ENCODE measurements around the gene PLAGL1.

The PLAGL1 gene

DNA sequence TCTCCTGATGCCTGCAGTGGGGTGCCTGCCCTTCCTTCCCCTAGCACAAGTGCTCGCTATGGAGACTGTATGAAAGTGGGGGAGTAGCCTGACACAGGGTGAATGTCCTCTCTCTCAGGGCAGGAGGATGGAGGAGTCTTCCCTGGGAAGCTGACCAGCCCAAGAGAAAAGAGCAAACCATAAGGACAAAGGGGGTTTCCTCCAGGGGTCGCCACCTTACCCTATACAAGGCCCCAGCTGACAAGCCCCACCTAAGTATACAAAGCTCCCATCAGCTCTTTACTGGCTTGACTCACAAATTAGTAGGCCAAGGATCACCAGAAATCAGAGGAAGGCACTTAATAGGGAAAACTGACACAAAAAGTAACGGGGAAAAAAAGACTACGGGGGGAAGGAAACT is 54.1 kb downstream of the PLAGL1 start:
- Histone ChIP-seq H3K4me2 (ENCODE audit: low read length) (no peak overlapping the region), H3K4me3 (ENCODE audit: low read depth, low read length, poor library complexity, severe bottlenecking) (no peak overlapping the region), H3K79me2 (ENCODE audit: insufficient read depth, low read length) (no peaks in the 10 kb centered on the region), H3F3A (ENCODE audit: insufficient read depth, low read length) (no peaks in the 10 kb centered on the region), H2AFZ (ENCODE audit: low read length) (no peak overlapping the region), H3K36me3 (ENCODE audit: insufficient read depth, low read length) (no peaks in the 10 kb centered on the region), H4K20me1 (ENCODE audit: insufficient read depth, low read length) (no peaks in the 10 kb centered on the region), H3K4me1 (ENCODE audit: insufficient read depth, low read length, severe bottlenecking) (no peaks in the 10 kb centered on the region), H3K27me3 (ENCODE audit: insufficient read depth, low read length) (no peaks in the 10 kb centered on the region; the same call in none of the 2 replicates), H3K9ac (ENCODE audit: low read length) (no peak overlapping the region), H3K27ac (ENCODE audit: low read depth, low read length, poor library complexity, severe bottlenecking) (no peak overlapping the region), H3K9me3 (ENCODE audit: low read length) (no peaks in the 10 kb centered on the region), H3K9me2 (ENCODE audit: low read depth, low read length) (no peaks in the 10 kb centered on the region)
- TF ChIP-seq, protein P1, sequence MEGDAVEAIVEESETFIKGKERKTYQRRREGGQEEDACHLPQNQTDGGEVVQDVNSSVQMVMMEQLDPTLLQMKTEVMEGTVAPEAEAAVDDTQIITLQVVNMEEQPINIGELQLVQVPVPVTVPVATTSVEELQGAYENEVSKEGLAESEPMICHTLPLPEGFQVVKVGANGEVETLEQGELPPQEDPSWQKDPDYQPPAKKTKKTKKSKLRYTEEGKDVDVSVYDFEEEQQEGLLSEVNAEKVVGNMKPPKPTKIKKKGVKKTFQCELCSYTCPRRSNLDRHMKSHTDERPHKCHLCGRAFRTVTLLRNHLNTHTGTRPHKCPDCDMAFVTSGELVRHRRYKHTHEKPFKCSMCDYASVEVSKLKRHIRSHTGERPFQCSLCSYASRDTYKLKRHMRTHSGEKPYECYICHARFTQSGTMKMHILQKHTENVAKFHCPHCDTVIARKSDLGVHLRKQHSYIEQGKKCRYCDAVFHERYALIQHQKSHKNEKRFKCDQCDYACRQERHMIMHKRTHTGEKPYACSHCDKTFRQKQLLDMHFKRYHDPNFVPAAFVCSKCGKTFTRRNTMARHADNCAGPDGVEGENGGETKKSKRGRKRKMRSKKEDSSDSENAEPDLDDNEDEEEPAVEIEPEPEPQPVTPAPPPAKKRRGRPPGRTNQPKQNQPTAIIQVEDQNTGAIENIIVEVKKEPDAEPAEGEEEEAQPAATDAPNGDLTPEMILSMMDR (IDR thresholded peaks at IDR 0.05; ENCODE audit: low read length) = no peak
- no peak for TF ChIP-seq EZH2 (IDR thresholded peaks at IDR 0.05; ENCODE audit: borderline replicate concordance, low read length)

DNA sequence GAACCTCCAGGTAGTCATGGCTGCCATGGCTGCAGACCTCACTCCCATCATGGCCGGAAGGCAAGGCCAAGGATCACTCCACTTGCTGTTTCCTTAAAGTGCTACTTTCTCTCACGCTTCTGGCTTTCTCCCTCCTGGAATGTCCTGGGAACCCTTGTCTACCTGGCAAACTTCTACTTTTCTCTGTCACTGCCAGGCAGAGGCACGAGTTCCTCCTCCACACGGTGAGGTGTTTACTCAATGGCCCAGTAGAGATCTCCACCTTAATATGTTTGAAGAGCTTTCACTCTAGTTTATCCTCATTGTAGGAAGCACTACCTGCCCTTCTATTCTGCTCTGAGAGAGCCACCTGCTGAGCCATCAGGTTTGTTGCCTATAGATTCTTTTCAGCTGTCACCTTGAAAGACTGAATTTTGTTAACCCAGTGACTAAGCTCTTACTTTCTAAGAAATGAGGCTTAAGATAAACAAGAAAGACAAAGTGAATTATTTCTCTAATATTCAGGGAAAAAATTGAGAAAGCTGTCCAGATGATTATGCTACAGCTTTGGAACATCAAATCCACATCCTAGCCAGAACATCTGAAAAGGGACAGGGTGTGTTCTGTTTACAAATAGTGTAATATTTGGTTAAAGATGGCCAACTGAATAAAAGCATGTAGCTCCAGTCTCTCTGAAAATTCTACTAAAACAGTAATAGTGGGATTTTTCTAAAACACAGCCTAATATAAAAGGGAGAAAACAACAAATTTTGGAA is 54.9 kb downstream of the PLAGL1 start:
- no peak overlapping the region for H2AFZ ChIP-seq (ENCODE audit: low read length)
- no peak overlapping the region for H3K27ac ChIP-seq (ENCODE audit: low read depth, low read length, poor library complexity, severe bottlenecking)
- H3K9me3 ChIP-seq (ENCODE audit: low read length) = no peaks in the 10 kb centered on the region
- H3K9ac ChIP-seq (ENCODE audit: low read length) = no peak overlapping the region
- H3K4me1 ChIP-seq (ENCODE audit: insufficient read depth, low read length, severe bottlenecking) = no peaks in the 10 kb centered on the region
- H3K36me3 ChIP-seq (ENCODE audit: insufficient read depth, low read length) = no peaks in the 10 kb centered on the region
- H3K9me2 ChIP-seq (ENCODE audit: low read depth, low read length) = no peaks in the 10 kb centered on the region
- H4K20me1 ChIP-seq (ENCODE audit: insufficient read depth, low read length) = no peaks in the 10 kb centered on the region
- H3F3A ChIP-seq (ENCODE audit: insufficient read depth, low read length) = no peaks in the 10 kb centered on the region
- no peak overlapping the region for H3K4me2 ChIP-seq (ENCODE audit: low read length)
- no peaks in the 10 kb centered on the region for H3K79me2 ChIP-seq (ENCODE audit: insufficient read depth, low read length)
- H3K27me3 ChIP-seq (ENCODE audit: insufficient read depth, low read length) = no peaks in the 10 kb centered on the region; the same call in none of the 2 replicates
- H3K4me3 ChIP-seq (ENCODE audit: low read depth, low read length, poor library complexity, severe bottlenecking) = no peak overlapping the region
- TF ChIP-seq, protein P1 (IDR thresholded peaks at IDR 0.05; ENCODE audit: low read length) = no peak
- no peak for TF ChIP-seq EZH2 (IDR thresholded peaks at IDR 0.05; ENCODE audit: borderline replicate concordance, low read length)

GRCh38 chr6:143952060-143952778 is 55.8 kb downstream of the PLAGL1 start:
- H3K4me3 ChIP-seq (ENCODE audit: low read depth, low read length, poor library complexity, severe bottlenecking) = no peak overlapping the region
- H3K9me3 ChIP-seq (ENCODE audit: low read length) = no peaks in the 10 kb centered on the region
- H3K9ac ChIP-seq (ENCODE audit: low read length) = no peak overlapping the region
- no peaks in the 10 kb centered on the region; the same call in none of the 2 replicates for H3K27me3 ChIP-seq (ENCODE audit: insufficient read depth, low read length)
- no peaks in the 10 kb centered on the region for H3F3A ChIP-seq (ENCODE audit: insufficient read depth, low read length)
- no peak overlapping the region for H2AFZ ChIP-seq (ENCODE audit: low read length)
- H3K27ac ChIP-seq (ENCODE audit: low read depth, low read length, poor library complexity, severe bottlenecking) = no peak overlapping the region
- no peak overlapping the region for H3K4me2 ChIP-seq (ENCODE audit: low read length)
- no peaks in the 10 kb centered on the region for H4K20me1 ChIP-seq (ENCODE audit: insufficient read depth, low read length)
- H3K36me3 ChIP-seq (ENCODE audit: insufficient read depth, low read length) = no peaks in the 10 kb centered on the region
- no peaks in the 10 kb centered on the region for H3K79me2 ChIP-seq (ENCODE audit: insufficient read depth, low read length)
- no peak for TF ChIP-seq EZH2 (IDR thresholded peaks at IDR 0.05; ENCODE audit: borderline replicate concordance, low read length)
- TF ChIP-seq, protein P1 (IDR thresholded peaks at IDR 0.05; ENCODE audit: low read length) = no peak
- no peaks in the 10 kb centered on the region for H3K9me2 ChIP-seq (ENCODE audit: low read depth, low read length)
- no peaks in the 10 kb centered on the region for H3K4me1 ChIP-seq (ENCODE audit: insufficient read depth, low read length, severe bottlenecking)
